GM10847 (cell line): ENCODE data around the gene LGALSL.

Experiments used
- POLR2A ChIP-seq: IDR thresholded peaks from 2 replicates; pipeline ENCODE4 v1.6.1; 2011; ENCODE audit not compliant: insufficient read length; ENCODE audit errors: extremely low read depth

LGALSL gene

DNA sequence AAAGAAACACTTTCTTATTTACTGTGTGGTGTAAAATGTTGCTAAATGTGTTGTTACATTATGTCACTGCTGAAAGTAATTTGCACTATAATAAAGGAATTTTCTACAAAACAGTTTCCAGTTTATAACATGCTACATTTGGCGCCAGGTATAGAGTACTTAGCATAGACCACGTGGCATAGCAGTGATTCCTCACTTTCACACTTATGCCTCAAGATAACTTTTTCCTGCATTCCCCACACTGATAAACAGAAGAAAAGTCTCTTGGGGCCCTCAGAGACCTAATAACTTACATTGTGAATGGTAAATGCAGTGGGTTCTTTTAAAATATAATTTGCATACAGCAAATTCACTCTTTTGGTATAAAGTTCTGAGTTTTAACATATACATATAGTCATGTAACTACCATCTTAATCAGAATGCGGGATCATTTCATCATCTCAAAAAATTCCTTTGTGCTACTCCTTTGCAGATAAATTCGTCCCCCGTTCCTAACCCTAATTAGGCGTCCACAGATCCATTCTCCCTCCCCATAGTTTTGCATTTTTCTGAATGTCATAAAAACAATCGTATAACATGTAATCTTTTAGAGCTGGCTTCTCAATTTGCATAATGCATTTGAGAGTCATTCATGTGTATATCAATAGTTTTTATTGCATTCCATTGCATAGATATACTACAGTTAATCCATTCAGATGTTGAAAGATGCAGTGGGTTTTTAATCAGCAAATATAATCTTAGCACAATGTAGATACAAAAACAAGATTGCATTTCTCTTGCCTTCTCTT is 7.5 kb downstream of the LGALSL start:
- no peak for TF ChIP-seq POLR2A

DNA sequence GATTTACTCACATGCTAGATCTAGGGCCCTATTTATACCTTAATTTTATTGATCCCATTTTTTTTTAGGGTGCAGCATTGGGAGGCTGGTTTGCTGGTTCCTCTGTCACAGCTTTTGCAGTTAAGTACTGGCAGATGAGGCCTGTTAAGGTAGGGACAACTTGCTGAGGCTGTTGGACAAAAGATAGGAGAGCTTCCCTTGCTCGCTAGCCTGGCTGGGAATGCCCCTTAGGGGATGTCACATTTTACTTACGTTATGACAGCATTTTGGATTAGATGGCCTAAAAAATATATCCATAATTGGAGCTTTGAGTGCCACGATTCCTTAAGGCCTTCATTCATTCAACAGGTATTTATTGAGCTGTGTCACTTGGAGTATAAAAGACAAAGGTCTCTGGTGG is 8.2 kb downstream of the LGALSL start:
- no peak for TF ChIP-seq POLR2A

DNA sequence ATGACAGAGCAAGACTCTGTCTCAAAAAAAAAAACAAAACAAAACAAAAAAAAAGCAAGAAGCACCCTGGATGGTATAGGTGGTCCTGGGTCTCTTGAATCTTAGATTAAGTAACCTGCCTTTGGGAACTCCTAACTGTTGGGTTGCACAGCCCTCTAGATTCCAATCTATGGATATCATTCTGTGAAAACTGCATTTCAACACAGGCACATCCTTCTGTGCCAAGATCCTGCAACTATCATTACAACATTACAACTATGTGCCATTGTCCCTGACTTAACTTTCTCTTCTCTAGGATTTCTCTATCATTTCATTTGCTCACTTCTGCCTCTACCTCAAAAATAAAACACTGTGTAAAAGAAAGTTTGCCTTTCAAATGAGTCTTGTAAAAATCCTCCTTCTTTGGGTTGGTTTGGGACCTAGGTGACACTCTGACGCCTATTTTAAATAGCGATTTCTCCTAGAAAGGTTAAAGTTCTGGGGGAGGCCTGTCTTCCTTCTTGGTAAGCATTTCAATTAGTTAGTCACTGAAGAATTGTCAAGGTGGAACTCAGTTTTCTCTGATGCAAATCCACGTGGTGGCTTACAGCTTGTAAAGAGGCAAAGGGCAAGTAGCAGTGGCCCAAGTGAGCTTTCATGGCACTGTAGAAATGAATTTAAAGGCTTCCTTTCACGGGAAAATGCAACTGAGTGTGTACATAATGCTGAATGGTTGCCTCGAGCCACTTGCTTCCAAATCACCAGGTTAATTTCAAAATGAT is 9.2 kb downstream of the LGALSL start:
- no peak for TF ChIP-seq POLR2A

DNA sequence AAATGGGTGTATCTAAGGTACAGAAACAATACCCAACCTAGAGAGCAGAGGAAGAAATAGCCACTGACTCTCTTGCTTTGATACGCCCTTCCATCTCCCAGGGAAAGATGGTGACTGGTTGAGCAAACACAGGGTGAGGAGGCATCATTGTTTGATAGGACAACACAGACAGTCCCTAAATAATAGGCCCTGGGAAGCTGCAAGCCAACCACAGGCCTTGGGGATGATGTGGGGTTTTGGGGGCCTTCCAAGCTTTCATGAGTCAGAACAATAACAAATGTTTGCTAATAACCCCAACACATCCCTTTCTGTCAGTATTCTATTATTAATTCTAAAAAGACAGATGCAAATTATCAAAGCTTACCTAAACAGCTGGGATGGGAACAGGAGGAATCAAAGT is 9.8 kb downstream of the LGALSL start:
- TF ChIP-seq POLR2A, result no peak

DNA sequence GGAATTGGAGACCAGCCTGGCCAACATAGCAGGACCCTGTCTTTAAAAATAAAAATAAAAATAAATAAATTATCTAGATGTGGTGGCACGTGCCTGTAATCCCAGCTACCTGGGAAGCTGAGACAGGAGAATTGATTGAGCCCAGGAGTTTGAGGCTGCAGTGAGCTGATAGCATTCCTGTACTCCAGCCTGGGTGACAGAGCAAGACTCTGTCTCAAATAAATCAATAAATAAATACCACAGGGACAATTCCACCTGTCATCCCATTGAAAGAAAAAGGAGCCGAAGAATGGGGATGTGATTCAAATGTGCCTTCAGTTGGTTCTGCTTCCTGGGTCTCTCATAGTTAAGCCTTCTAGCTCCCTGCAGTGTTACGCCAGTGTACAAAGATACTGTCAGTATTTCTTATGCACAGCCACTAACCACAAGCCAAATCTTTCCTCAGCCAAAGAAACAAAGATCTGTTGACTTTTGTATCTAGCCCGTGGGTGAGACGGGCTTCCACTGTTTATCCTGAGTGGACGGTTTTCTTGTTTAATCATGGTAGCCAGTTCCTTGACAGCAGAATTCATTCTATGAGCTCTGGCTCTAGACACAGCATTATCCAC is 12.6 kb downstream of the LGALSL start:
- TF ChIP-seq POLR2A, result no peak

DNA sequence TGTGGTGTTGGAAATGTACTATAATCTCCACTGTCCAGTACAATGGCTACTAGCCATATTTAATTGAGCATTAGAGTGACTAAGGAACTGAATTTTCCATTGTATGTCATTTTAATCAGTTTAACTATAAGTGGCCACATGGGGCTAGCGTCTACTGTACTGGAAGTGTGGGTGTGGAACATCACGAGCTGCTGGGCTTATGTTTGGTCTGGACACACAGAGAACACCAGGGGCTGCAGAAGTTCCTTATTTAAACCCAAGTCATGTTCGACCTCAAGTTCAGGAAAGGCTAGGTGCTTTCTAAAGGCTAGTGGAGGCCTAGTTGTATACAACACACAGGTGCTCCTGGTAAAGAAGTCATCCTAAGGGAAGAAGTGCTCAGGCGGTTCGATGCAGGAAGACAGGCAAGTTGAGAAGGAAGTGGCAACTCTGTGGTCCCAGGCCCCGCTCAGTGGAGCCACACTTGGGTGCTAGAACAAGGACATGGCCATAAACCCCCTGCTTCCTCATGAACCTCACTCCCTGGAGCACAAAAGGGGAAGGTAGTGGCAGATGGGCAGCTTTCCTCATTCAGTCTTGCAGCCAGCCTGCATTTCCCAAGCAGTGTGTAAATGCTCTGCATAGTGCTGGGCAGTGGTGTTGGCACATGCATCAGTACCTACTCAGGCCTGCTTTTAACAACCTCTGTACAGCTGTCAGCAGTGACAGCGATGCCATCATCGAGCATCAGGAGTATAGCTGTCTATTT is 13.3 kb downstream of the LGALSL start:
- no peak for TF ChIP-seq POLR2A

DNA sequence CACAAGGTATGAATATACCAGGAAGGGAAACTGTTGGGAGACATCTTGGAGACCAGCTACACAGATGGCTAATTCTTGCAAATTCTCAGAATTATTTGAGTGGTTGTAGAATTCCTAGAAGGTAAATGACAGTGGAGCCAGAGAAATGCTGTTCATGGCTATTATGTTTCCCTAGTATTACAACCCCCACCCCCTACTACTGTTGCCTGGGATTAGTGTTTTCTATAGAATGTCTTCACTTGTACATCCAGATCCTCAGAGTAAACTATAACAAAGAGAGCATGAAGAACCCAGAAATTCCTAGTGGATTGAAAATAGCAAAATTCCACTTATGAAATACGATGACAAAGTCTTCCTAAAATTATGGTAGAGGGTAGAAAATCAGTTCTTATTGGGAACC is 15.3 kb downstream of the LGALSL start:
- no peak for TF ChIP-seq POLR2A

DNA sequence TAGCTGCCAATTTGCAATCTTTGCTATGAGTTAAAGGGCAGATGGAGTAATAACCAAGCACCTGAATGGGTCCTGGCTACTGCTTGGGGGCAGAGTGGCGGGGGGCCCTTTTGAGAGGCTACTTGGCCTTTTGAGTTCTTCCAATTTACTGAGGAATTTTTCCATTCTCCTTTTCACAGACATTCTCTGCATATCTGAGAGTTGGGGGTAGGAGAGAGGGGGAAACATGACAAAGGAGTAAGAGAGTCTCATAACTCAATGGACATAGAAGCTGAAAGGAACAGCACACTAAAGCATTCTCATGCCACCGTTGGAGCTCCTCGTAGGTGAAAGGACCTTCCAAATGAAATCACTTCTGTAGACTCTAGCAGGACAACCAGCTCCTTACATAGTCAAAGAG is 16.1 kb downstream of the LGALSL start:
- no peak for TF ChIP-seq POLR2A

DNA sequence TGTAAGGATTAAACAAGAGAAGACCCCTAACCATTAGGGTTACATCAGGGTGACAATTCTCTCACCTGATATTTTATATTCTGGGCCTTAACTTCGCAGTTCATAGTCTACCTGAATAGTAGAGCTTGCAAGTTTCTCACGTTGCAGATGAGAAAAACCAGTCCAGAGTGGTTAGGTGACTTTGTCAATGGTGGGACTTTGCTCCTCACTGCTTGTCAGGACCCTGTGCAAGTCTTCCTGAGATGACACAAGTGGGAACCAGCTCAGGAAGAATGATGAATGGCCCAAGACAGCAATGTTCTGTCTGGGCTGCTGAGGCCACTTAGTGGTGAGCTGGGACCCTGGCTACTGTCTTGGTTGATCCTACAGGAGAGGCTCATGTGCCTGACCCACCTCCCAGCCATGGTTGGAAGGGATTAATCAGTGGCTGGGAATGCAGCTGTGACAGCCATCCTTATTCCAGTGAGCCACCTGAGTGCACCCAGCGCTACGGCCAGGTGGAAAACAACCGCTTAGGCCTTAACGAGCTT is 16.9 kb downstream of the LGALSL start:
- no peak for TF ChIP-seq POLR2A

DNA sequence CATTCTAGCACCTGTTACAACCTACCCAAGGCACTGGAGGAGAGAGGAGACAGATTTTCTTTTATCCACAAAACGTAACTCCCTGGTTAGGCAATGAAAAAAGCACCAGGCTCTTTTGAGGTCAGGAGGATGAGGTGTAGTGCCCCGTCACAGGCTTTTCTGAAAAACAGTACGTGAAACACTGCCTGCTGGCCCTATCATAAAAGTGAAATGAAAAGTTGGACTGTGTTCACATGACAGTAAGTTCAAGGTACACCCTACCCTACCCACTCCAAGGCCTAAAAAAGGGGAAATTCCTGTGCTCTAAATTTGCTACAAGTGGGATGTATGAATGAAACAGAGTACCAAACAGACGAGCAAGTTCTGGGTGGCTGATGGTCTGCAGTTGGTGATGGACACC is 17.6 kb downstream of the LGALSL start:
- TF ChIP-seq POLR2A, result no peak

DNA sequence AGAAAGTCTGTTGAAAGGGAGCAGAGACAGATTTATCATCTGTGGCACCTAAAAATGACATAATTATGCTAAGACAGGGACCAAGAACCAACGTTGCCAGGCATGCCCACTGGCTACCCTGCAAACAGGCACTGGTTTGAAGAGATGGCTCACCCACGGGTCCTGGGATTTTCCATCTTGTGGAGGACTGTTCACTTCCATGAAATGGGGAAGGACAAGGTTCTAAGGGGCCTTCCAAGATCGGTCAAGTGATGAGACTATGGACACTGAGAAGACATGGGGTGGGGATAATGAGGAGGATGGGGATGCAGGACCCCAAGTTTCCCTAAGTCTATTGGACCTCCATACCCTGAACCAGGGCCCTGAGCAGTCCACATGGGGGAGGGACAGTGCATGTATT is 18.9 kb downstream of the LGALSL start:
- TF ChIP-seq POLR2A, result no peak

DNA sequence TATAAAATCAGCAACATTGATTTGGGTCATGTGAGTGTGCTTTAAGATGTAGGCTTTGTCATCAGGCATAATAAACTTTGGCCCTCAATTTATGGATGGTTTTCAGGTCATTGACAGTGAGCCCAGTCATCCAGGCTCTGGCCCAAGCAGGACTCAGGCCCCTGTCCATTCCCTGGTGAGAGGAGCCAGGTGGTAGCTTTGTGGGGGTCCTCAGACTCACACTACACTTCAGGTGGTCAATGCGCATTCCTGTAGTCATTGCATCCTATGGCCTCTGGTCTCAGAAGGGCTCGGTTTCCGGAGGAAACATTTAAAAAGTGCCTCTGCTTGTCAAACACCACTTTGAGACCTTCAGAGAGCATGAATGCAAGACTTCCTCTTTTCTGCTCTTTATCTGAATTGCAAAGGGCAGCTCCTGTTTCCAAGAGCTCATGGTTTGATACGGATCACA is 20.2 kb downstream of the LGALSL start:
- TF ChIP-seq POLR2A, result no peak

DNA sequence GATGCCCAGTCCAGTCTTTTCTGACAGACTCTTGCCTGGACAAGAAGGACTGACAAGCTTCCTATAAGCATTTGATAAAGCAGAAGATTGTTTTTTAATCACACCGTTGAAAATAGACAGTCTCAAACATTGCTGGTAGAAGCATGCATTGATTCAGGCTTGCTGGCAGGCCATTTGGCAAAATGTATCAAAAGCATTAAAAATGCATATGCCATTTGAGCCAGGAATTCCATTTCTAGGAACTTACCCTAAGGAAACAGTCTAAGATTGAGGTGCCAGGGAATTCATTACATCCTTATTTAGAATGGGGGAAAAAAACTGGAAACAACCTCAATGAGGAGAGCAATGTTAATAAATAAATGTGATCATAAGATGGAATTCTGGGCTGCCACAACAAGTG is 20.7 kb downstream of the LGALSL start:
- TF ChIP-seq POLR2A, result no peak

DNA sequence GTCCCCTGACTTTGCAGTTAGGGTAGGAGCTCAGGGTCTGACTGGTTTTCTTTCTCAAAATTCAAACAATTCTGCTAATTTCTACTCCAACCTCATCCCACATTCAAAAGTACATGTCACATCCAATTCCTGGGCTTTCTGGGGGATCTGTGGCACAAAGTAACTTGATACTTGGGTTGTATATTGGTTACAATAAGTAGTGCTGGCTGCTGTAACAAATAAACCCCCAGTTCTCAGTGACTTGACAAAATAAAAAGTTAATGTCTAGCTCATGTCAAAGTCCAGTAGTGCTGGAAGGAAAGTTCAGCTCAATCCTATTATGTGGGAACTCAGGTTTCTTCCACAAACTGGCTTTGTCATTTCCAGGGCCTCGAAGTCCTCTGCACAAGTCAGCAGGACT is 23.1 kb downstream of the LGALSL start:
- TF ChIP-seq POLR2A, result no peak

DNA sequence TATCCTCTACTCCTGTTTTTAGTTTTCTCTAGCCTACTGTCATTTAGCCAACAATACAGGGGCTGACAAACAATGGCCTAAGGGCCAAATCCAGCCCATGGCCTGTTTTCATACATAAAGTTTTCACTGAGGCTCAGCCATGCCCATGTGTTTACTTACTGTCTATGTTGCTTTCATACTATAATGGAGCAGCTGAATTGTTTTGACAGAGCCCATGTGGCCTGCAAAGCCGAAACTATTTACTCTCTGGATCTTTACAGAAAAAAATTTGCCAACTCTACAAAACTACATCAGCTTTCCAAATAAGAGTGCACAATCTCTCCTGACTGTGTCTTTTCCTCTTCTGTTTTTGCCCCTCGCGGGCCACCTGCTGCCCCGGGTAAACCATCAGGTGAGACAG is 24.0 kb downstream of the LGALSL start:
- TF ChIP-seq POLR2A, result no peak
